Chondrocyte (in vitro differentiated cells): ENCODE measurements around the gene PRMT2. TPM values are rescaled to one million over a fixed set of nuclear protein-coding genes. Genes with fewer than 3 reads are reported as not detected.

Experiments used
- DNase-seq: peaks from one replicate; pipeline ENCODE4 v3.0.0; 2021; ENCODE audit warnings: mixed read lengths, low spot score
- H3K27ac Mint-ChIP-seq: one replicate; pipeline ENCODE4 v1.8.0; 2021; ENCODE audit warnings: mild to moderate bottlenecking, moderate library complexity, mixed read lengths; ENCODE audit not compliant: unreplicated experiment
- H3K27me3 Mint-ChIP-seq: 2 replicates; pipeline ENCODE4 v1.8.0; 2021; ENCODE audit warnings: low read depth, mixed read lengths
- H3K36me3 Mint-ChIP-seq: 2 replicates; pipeline ENCODE4 v1.8.0; 2021; ENCODE audit warnings: low read depth, mixed read lengths
- H3K4me1 Mint-ChIP-seq: 2 replicates; pipeline ENCODE4 v1.8.0; 2021; ENCODE audit warnings: low read depth, mild to moderate bottlenecking, mixed read lengths
- H3K4me3 Mint-ChIP-seq: one replicate; pipeline ENCODE4 v1.8.0; 2021; ENCODE audit warnings: mild to moderate bottlenecking, moderate library complexity, mixed read lengths; ENCODE audit not compliant: unreplicated experiment
- H3K9me3 Mint-ChIP-seq: 2 replicates; pipeline ENCODE4 v1.8.0; 2021; ENCODE audit warnings: low read depth, mixed read lengths
- total RNA-seq: library from RNA; stranded (reverse); gene quantifications from 3 replicates; pipeline ENCODE4 v1.2.1, GENCODE V29; 2021
- TF ChIP-seq, protein P1 (sequence below): fragments of 200-600 bp; sonication (generic); IDR thresholded peaks from 2 replicates; pipeline ENCODE4 v1.5.0; 2021; ENCODE audit warnings: antibody characterized with exemption, mild to moderate bottlenecking, moderate library complexity

Gene PRMT2
- total RNA-seq, 1 donor from 2014 or later = 128 TPM

DNA sequence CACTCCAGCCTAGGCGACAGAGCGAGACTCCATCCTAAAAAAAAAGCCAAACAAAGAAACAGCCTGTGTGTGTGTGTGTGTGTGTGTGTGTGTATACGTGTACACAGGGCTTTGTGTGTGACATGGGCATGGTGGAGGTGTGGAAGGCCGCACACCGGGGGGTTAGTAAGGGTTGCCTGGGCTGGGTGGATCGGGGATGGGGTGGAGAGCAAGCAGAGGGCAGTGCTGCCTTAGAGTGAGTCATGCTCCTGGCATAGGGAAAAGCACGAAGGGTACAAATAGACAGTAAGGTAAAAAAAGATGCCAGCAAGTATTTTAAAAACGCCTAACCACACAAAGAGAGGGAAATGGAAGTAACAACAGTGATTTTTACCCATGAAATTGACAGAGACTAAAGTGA, 6.2 kb downstream of the PRMT2 start:
- Mint-ChIP-seq H3K9me3 (no peaks in the 10 kb centered on the region), H3K4me1 (peaks cover 53% of the 10 kb centered on the region), H3K36me3 (peaks cover 37% of the 10 kb centered on the region), H3K27me3 (no peaks in the 10 kb centered on the region), H3K27ac (peak overlapping the region; percentile 83), H3K4me3 (no peak overlapping the region)
- TF ChIP-seq, protein P1, sequence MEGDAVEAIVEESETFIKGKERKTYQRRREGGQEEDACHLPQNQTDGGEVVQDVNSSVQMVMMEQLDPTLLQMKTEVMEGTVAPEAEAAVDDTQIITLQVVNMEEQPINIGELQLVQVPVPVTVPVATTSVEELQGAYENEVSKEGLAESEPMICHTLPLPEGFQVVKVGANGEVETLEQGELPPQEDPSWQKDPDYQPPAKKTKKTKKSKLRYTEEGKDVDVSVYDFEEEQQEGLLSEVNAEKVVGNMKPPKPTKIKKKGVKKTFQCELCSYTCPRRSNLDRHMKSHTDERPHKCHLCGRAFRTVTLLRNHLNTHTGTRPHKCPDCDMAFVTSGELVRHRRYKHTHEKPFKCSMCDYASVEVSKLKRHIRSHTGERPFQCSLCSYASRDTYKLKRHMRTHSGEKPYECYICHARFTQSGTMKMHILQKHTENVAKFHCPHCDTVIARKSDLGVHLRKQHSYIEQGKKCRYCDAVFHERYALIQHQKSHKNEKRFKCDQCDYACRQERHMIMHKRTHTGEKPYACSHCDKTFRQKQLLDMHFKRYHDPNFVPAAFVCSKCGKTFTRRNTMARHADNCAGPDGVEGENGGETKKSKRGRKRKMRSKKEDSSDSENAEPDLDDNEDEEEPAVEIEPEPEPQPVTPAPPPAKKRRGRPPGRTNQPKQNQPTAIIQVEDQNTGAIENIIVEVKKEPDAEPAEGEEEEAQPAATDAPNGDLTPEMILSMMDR = no peak
- DNase-seq = no peak

DNA sequence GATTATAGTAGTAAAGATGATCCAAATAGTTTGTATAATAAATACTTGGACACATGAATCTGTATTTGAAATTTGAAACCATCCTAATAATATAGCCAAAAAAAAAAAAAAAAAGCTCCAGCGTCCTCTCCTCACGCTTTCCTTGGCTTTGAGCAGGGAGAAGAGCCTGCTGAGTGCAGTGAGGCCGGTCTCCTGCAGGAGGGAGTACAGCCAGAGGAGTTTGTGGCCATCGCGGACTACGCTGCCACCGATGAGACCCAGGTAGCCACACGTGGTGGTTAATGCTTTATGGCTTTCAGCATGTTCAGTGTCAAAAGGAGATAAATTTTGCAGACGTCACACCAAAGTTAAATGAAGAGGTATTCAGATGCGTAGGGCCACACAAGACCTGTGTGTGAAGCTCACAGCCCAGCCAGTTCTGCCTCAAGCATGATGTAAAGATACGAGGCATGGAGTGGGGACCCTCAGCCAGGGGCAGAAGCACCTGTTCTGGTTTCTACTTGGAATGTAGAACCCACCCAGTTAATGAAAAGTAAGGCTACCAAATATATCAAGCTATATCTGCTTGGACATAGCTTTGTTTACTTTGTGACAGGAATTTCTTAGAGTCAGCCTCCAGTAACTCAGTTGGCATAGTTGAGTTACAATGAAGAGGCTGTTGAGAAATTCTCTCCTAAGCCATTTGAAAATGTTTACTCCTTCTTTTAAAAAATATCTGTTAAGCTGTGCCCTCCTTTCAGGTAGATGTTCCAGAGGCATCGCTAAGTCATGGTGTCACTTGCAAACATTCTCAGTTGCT, 8.1 kb downstream of the PRMT2 start:
- no peaks in the 10 kb centered on the region for H3K27me3 Mint-ChIP-seq
- peaks cover 43% of the 10 kb centered on the region for H3K36me3 Mint-ChIP-seq
- TF ChIP-seq, protein P1 = no peak
- no peak for DNase-seq
- H3K4me3 Mint-ChIP-seq = no peak overlapping the region
- H3K27ac Mint-ChIP-seq = no peak overlapping the region
- H3K9me3 Mint-ChIP-seq = no peaks in the 10 kb centered on the region
- peaks cover 36% of the 10 kb centered on the region for H3K4me1 Mint-ChIP-seq

DNA sequence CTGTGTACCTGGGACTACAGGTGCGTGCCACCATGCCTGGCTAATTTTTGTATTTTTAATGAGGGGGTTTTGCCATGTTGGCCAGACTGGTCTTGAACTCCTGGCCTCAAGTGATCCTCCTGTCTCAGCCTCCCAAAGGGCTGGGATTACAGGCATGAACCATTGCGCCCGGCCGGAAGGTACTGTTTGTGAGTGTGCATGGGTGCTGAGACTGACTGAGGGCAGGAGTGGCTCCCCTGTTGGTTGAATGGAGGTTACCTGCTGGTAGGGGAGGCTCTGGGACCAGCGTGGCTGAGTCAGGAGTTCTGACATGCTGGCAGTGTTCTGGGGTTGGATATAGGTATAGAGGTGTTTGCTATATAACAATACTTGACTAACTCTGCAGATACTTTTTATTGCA, 10.4 kb downstream of the PRMT2 start:
- TF ChIP-seq, protein P1 = no peak
- no peak overlapping the region for H3K27ac Mint-ChIP-seq
- no peak for DNase-seq
- peaks cover 60% of the 10 kb centered on the region for H3K36me3 Mint-ChIP-seq
- H3K9me3 Mint-ChIP-seq = no peaks in the 10 kb centered on the region
- H3K4me1 Mint-ChIP-seq = peaks cover 15% of the 10 kb centered on the region
- H3K27me3 Mint-ChIP-seq = no peaks in the 10 kb centered on the region
- no peak overlapping the region for H3K4me3 Mint-ChIP-seq

DNA sequence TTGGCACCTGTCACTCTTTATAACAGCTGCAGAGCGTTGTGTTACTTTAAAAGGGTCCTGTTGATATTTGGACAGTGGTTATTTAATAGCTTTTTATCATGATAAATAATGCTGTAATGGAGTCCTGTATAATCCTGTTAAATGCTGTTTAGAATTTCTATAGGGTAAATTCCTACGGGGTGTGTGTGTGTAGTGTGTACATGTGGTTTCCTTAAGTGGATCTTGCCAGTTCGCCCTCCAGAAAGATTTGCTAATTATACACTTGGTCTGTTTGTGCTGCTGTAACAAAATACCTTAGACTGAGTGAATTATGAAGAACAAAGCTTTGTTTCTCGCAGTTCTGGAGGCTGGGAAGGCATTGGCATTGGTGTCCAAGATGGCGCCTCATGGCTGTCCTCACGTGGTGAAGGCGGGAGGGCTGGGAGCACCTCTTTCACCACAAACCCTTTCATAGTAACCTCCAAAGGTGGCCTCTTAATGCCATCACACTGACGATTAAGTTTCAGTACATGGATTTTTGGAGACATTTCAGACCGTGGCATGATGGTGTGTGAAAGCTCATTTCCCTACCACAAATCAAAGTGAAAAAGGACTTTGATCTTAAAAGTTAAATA, 11.2 kb downstream of the PRMT2 start:
- Mint-ChIP-seq H3K27me3 (no peaks in the 10 kb centered on the region), H3K27ac (no peak overlapping the region), H3K36me3 (peaks cover 60% of the 10 kb centered on the region), H3K4me1 (peaks cover 8% of the 10 kb centered on the region), H3K4me3 (no peak overlapping the region), H3K9me3 (no peaks in the 10 kb centered on the region)
- DNase-seq = no peak
- TF ChIP-seq, protein P1 = no peak

DNA sequence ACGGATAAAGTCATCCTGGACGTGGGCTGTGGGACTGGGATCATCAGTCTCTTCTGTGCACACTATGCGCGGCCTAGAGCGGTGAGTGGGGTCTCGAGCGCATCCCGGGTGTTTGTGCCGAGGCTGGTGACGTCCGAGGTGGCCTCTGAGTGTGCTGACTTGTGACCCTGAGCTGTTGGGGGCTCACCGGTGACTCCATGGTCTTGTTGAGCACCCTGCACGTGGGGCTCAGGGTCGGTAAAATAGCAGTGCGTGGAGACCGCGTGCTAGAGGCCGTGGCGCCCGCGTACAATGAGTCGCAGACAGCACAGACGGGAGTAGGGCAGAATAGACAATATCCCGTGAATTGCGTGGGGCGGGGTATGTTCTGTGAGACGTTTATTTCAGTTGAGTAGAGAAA, 13.1 kb downstream of the PRMT2 start:
- Mint-ChIP-seq H3K27ac (no peak overlapping the region), H3K36me3 (peaks cover 70% of the 10 kb centered on the region), H3K9me3 (no peaks in the 10 kb centered on the region), H3K4me1 (peaks cover 2% of the 10 kb centered on the region), H3K4me3 (no peak overlapping the region), H3K27me3 (no peaks in the 10 kb centered on the region)
- TF ChIP-seq, protein P1 = no peak
- no peak for DNase-seq
